NCI-H345 treated with DMSO at 0.1 percent for 48 hours (cell line): ENCODE data around the gene ABCC11.
"Not testable (repeated sequence)": the region's sequence is repeated elsewhere in the genome, so short reads cannot be mapped to it uniquely, and the experiment has no call there.

ENCODE experiments used
- DNase-seq: peaks from one replicate; lab custom pipeline; 2025; ENCODE audit not compliant: unreplicated experiment; lab: John Stamatoyannopoulos, UW

ABCC11 gene

GRCh38 chr16:48204825-48205151 lies 42.6 kb downstream of the ABCC11 start:
- no peak for DNase-seq

GRCh38 chr16:48203974-48204824 lies 43.1 kb downstream of the ABCC11 start:
- no peak for DNase-seq

GRCh38 chr16:48201515-48202201 lies 45.7 kb downstream of the ABCC11 start:
- DNase-seq, result no peak

GRCh38 chr16:48197294-48197693 lies 50.0 kb downstream of the ABCC11 start:
- peak; percentile 100 for DNase-seq

GRCh38 chr16:48194828-48195556 lies 52.3 kb downstream of the ABCC11 start:
- DNase-seq, result peak; percentile 39

GRCh38 chr16:48193846-48194245 lies 53.5 kb downstream of the ABCC11 start:
- no peak for DNase-seq

- DNase-seq, result no peak
These were observed 58.8 kb downstream of the ABCC11 start for GRCh38 chr16:48188449-48189102.

GRCh38 chr16:48187779-48188178 lies 59.6 kb downstream of the ABCC11 start:
- no peak for DNase-seq

GRCh38 chr16:48184681-48185080 lies 62.7 kb downstream of the ABCC11 start:
- no peak for DNase-seq

- DNase-seq, result no peak
These were observed 64.3 kb downstream of the ABCC11 start for GRCh38 chr16:48182979-48183537.

- DNase-seq, result not testable (repeated sequence)
These were observed 65.4 kb downstream of the ABCC11 start for GRCh38 chr16:48181746-48182520.

GRCh38 chr16:48180868-48181480 lies 66.4 kb downstream of the ABCC11 start:
- DNase-seq, result no peak

GRCh38 chr16:48176635-48177408 lies 70.5 kb downstream of the ABCC11 start:
- DNase-seq, result no peak

- DNase-seq, result no peak
These were observed 73.5 kb downstream of the ABCC11 start for GRCh38 chr16:48173889-48174288.

GRCh38 chr16:48172682-48173081 lies 74.7 kb downstream of the ABCC11 start:
- DNase-seq, result no peak

GRCh38 chr16:48169896-48170295 lies 77.4 kb downstream of the ABCC11 start:
- DNase-seq, result no peak

GRCh38 chr16:48168075-48168474 lies 79.3 kb downstream of the ABCC11 start:
- DNase-seq, result no peak

GRCh38 chr16:48166617-48167016 lies 80.7 kb downstream of the ABCC11 start:
- DNase-seq, result not testable (repeated sequence)

- no peak for DNase-seq
These were observed 81.3 kb downstream of the ABCC11 start for GRCh38 chr16:48165961-48166578.
